IMR-90 (cell line): Measurements from ENCODE around the gene FCN1. TPM values are rescaled to one million over a fixed set of nuclear protein-coding genes. Genes with fewer than 3 reads are reported as not detected.

Experiments used
- ATAC-seq: fragments of 200-7000 bp; cut with Tn5 transposase; 2 replicates; pipeline ENCODE4 v1.9.1; 2020; ENCODE audit warnings: low read depth, mild to moderate bottlenecking, moderate library complexity
- BruUV-seq: library from RNA; stranded (reverse); fragments of 400-500 nt; replicated peaks from 2 replicates; lab custom pipeline; 2021; lab: Mats Ljungman, UMichigan
- CTCF ChIA-PET: fragments of 300-600 bp; formaldehyde crosslinking; extraction: SDS; loops from one replicate; lab custom pipeline; 2021; ENCODE audit warnings: antibody characterized with exemption; lab: Yijun Ruan, JAX
- POLR2A ChIA-PET: fragments of 300-600 bp; sonication (Branson Sonifier 250); formaldehyde crosslinking; loops from one replicate; lab custom pipeline; 2022; ENCODE audit warnings: antibody characterized with exemption; ENCODE audit not compliant: unreplicated experiment; lab: Charles Lee
- DNase-seq: peaks from one replicate; pipeline ENCODE4 v3.0.0; 2013
- H2AFZ ChIP-seq: replicated peaks from 2 replicates; pipeline ENCODE3; 2013; ENCODE audit warnings: low read length, mild to moderate bottlenecking; ENCODE audit not compliant: poor library complexity
- H2AK5ac ChIP-seq: 2 replicates; pipeline ENCODE4 v1.6.1; 2013; ENCODE audit warnings: low read depth, low read length, inconsistent platforms
- H2AK9ac ChIP-seq: replicated peaks from 2 replicates; pipeline ENCODE3; 2013; ENCODE audit warnings: mild to moderate bottlenecking, low read depth, low read length, moderate library complexity; ENCODE audit not compliant: poor library complexity
- H2BK120ac ChIP-seq: 2 replicates; pipeline ENCODE4 v1.6.1; 2013; ENCODE audit warnings: low read depth, low read length, inconsistent platforms
- H2BK15ac ChIP-seq: 3 replicates; pipeline ENCODE4 v1.6.1; 2013; ENCODE audit warnings: low read depth, low read length, inconsistent platforms
- H2BK20ac ChIP-seq: 2 replicates; pipeline ENCODE4 v1.6.1; 2013; ENCODE audit warnings: low read depth, mild to moderate bottlenecking, inconsistent platforms, low read length, moderate library complexity
- H2BK5ac ChIP-seq: 2 replicates; pipeline ENCODE4 v1.6.1; 2013; ENCODE audit warnings: mild to moderate bottlenecking, low read depth, low read length, inconsistent platforms; ENCODE audit not compliant: poor library complexity, severe bottlenecking
- H3K14ac ChIP-seq: replicated peaks from 2 replicates; pipeline ENCODE4 v1.6.1; 2013; ENCODE audit warnings: low read depth, low read length, inconsistent platforms
- H3K18ac ChIP-seq: 2 replicates; pipeline ENCODE4 v1.6.1; 2013; ENCODE audit warnings: low read depth, low read length, control low read depth
- H3K23ac ChIP-seq: 2 replicates; pipeline ENCODE4 v1.6.1; 2013; ENCODE audit warnings: low read depth, low read length, inconsistent platforms
- H3K27ac ChIP-seq: 2 replicates; pipeline ENCODE4 v1.5.1; 2013; ENCODE audit warnings: mild to moderate bottlenecking, control low read depth, low read length; ENCODE audit not compliant: insufficient read depth
- H3K27me3 ChIP-seq: 2 replicates; pipeline ENCODE4 v1.6.1; 2013; ENCODE audit warnings: low read length; ENCODE audit not compliant: control insufficient read depth, insufficient read depth
- H3K36me3 ChIP-seq: 2 replicates; pipeline ENCODE4 v1.6.1; 2013; ENCODE audit warnings: low read length, mixed read lengths; ENCODE audit not compliant: control insufficient read depth, insufficient read depth
- H3K4ac ChIP-seq: 2 replicates; pipeline ENCODE4 v1.6.1; 2013; ENCODE audit warnings: low read depth, low read length, inconsistent platforms
- H3K4me1 ChIP-seq: 2 replicates; pipeline ENCODE4 v1.6.1; 2013; ENCODE audit warnings: low read length, mixed read lengths; ENCODE audit not compliant: control insufficient read depth, insufficient read depth
- H3K4me2 ChIP-seq: 2 replicates; pipeline ENCODE4 v1.6.1; 2013; ENCODE audit warnings: low read depth, mild to moderate bottlenecking, control low read depth, low read length, moderate library complexity
- H3K4me3 ChIP-seq: 2 replicates; pipeline ENCODE4 v1.5.1; 2013; ENCODE audit warnings: low read depth, mild to moderate bottlenecking, control low read depth, low read length, moderate library complexity; ENCODE audit not compliant: insufficient read depth
- H3K56ac ChIP-seq: 2 replicates; pipeline ENCODE4 v1.6.1; 2013; ENCODE audit warnings: low read length, inconsistent platforms; ENCODE audit not compliant: insufficient read depth; ENCODE audit errors: extremely low read depth
- H3K79me1 ChIP-seq, 2 experiments: 2 replicates each; pipeline ENCODE4 v1.6.1; 2013; ENCODE audit warnings: low read length in 2 of 2, inconsistent platforms in 1 of 2, low read depth in 1 of 2
- H3K9ac ChIP-seq: 2 replicates; pipeline ENCODE4 v1.6.1; 2013; ENCODE audit warnings: low read depth, low read length, control low read depth
- H3K9me1 ChIP-seq: 2 replicates; pipeline ENCODE4 v1.6.1; 2013; ENCODE audit warnings: low read length, inconsistent platforms; ENCODE audit not compliant: insufficient read depth
- H3K9me3 ChIP-seq: 2 replicates; pipeline ENCODE4 v1.6.1; 2013; ENCODE audit warnings: low read length; ENCODE audit not compliant: control insufficient read depth, insufficient read depth
- H4K20me1 ChIP-seq: 2 replicates; pipeline ENCODE4 v1.6.1; 2013; ENCODE audit warnings: low read length, inconsistent platforms; ENCODE audit not compliant: insufficient read depth
- H4K5ac ChIP-seq: 2 replicates; pipeline ENCODE4 v1.6.1; 2013; ENCODE audit warnings: mild to moderate bottlenecking, low read depth, low read length, control low read depth
- H4K8ac ChIP-seq, 2 experiments: 2 replicates each; pipeline ENCODE4 v1.6.1; 2013; ENCODE audit warnings: low read depth in 2 of 2, low read length in 2 of 2, control low read depth in 1 of 2, inconsistent platforms in 1 of 2
- H4K91ac ChIP-seq: 2 replicates; pipeline ENCODE4 v1.6.1; 2013; ENCODE audit warnings: low read depth, low read length, inconsistent platforms; ENCODE audit not compliant: insufficient read depth
- BHLHE40 ChIP-seq: fragments of 150-350 bp; IDR thresholded peaks from 2 replicates; pipeline ENCODE4 v1.6.1; 2016; ENCODE audit warnings: mild to moderate bottlenecking, low read depth, low read length
- CEBPB ChIP-seq: IDR thresholded peaks from 2 replicates; pipeline ENCODE4 v1.6.1; 2012; ENCODE audit warnings: low read depth, low read length, improper control_type of control experiment
- CHD1 ChIP-seq: IDR thresholded peaks from 2 replicates; pipeline ENCODE4 v1.6.1; 2012; ENCODE audit warnings: low read depth, low read length, improper control_type of control experiment
- CTCF ChIP-seq: conservative IDR thresholded peaks from 2 replicates; pipeline ENCODE4 v1.5.1; 2012; ENCODE audit warnings: mild to moderate bottlenecking, low read depth, low read length, improper control_type of control experiment
- ELK1 ChIP-seq: fragments of 150-350 bp; IDR thresholded peaks from 2 replicates; pipeline ENCODE4 v1.6.1; 2016; ENCODE audit warnings: low read depth, mild to moderate bottlenecking, low read length, moderate library complexity, borderline replicate concordance
- FOS ChIP-seq: fragments of 150-350 bp; IDR thresholded peaks from 2 replicates; pipeline ENCODE4 v1.6.1; 2016; ENCODE audit warnings: low read depth, low read length
- MAFK ChIP-seq: IDR thresholded peaks from 2 replicates; pipeline ENCODE4 v1.6.1; 2012; ENCODE audit warnings: low read depth, low read length, improper control_type of control experiment
- MAZ ChIP-seq: IDR thresholded peaks from 2 replicates; pipeline ENCODE4 v1.6.1; 2012; ENCODE audit warnings: low read depth, mild to moderate bottlenecking, low read length, improper control_type of control experiment, moderate library complexity, borderline replicate concordance
- MXI1 ChIP-seq: IDR thresholded peaks from 2 replicates; pipeline ENCODE4 v1.6.1; 2012; ENCODE audit warnings: low read depth, mild to moderate bottlenecking, low read length, moderate library complexity, borderline replicate concordance
- NFE2L2 ChIP-seq: fragments of 150-350 bp; IDR thresholded peaks from 2 replicates; pipeline ENCODE4 v1.6.1; 2016; ENCODE audit warnings: low read depth, mild to moderate bottlenecking, low read length
- POLR2A ChIP-seq: IDR thresholded peaks from 2 replicates; pipeline ENCODE4 v1.6.1; 2012; ENCODE audit warnings: mild to moderate bottlenecking, low read depth, low read length
- RAD21 ChIP-seq: IDR thresholded peaks from 2 replicates; pipeline ENCODE4 v1.6.1; 2012; ENCODE audit warnings: low read length, improper control_type of control experiment
- RCOR1 ChIP-seq: IDR thresholded peaks from 2 replicates; pipeline ENCODE4 v1.6.1; 2012; ENCODE audit warnings: mild to moderate bottlenecking, low read length, improper control_type of control experiment; ENCODE audit not compliant: insufficient replicate concordance
- RFX5 ChIP-seq: IDR thresholded peaks from 2 replicates; pipeline ENCODE4 v1.8.0; 2012; ENCODE audit warnings: low read depth, mild to moderate bottlenecking, low read length, moderate library complexity
- SMC3 ChIP-seq: fragments of 150-350 bp; IDR thresholded peaks from 2 replicates; pipeline ENCODE4 v1.6.1; 2016; ENCODE audit warnings: low read depth, mild to moderate bottlenecking, antibody characterized with exemption, low read length, moderate library complexity
- USF2 ChIP-seq: fragments of 150-350 bp; IDR thresholded peaks from 2 replicates; pipeline ENCODE4 v1.6.1; 2017; ENCODE audit warnings: mild to moderate bottlenecking, antibody characterized with exemption, low read length, low read depth
- WGBS, 2 experiments: methylation state at CpG; one replicate each; pipeline versions ENCODE4 v1.1.5 to v1.1.7; 2013; ENCODE audit warnings: missing lambda C conversion rate in 2 of 2; ENCODE audit not compliant: insufficient read length in 1 of 2; ENCODE audit errors: extremely low coverage in 2 of 2; 5-methylcytosine and 5-hydroxymethylcytosine counted together
- dilution Hi-C: fragments of 300-500 bp; cut with HindIII; formaldehyde crosslinking; loops from one replicate; pipeline ENCODE4 v1.14.3; 2018; ENCODE audit warnings: low sequenced_read_pairs; ENCODE audit not compliant: unreplicated experiment
- in situ Hi-C: fragments of 300-500 bp; cut with MboI; formaldehyde crosslinking; loops from 3 replicates; pipeline ENCODE4 v1.14.3; 2019; ENCODE audit warnings: low sequenced_read_pairs, inconsistent platforms, mixed read lengths
- intact Hi-C: fragments of 100-400 bp; cut with micrococcal nuclease; formaldehyde crosslinking; loops from 2 replicates; pipeline ENCODE4 v1.10.0; 2022
- polyA plus RNA-seq, 3 experiments: library from polyadenylated mRNA; depleted of rRNA; stranded (reverse); fragments of >200 nt; gene quantifications; 2 replicates each; pipeline ENCODE4 v1.2.3, GENCODE V29; 2012; ENCODE audit warnings: low replicate concordance in 1 of 3
- total RNA-seq: library from RNA; depleted of rRNA; stranded (reverse); fragments of >200 nt; gene quantifications from 2 replicates; pipeline ENCODE4 v1.2.3, GENCODE V29; 2012

FCN1 gene
- total and polyA plus RNA-seq, 2 of the 4 experiments (the other 2 are of a cell fraction) = not detected

- no peak for TF ChIP-seq BHLHE40
- TF ChIP-seq MAZ = no peak
- no peak for TF ChIP-seq ELK1
- TF ChIP-seq CHD1 = no peak
- TF ChIP-seq CTCF = no peak
- TF ChIP-seq FOS = no peak
- TF ChIP-seq POLR2A = no peak
- no peak for TF ChIP-seq RFX5
- TF ChIP-seq MAFK = no peak
- no peak for TF ChIP-seq RCOR1
- TF ChIP-seq RAD21 = no peak
- no peak for TF ChIP-seq SMC3
- TF ChIP-seq MXI1 = no peak
- TF ChIP-seq USF2 = no peak
- TF ChIP-seq NFE2L2 = no peak
- TF ChIP-seq CEBPB = no peak
- Histone ChIP-seq H2BK5ac (no peak overlapping the region), H4K20me1 (no peaks in the 10 kb centered on the region), H2BK15ac (no peak overlapping the region), H3K4me3 (no peak overlapping the region), H3K23ac (no peak overlapping the region), H3K18ac (no peak overlapping the region), H4K91ac (no peak overlapping the region), H3K27me3 (peaks cover 4% of the 10 kb centered on the region; the same call in 1 of the 2 replicates), H2AK5ac (no peak overlapping the region), H3K27ac (no peak overlapping the region), H2BK20ac (no peak overlapping the region), H3K56ac (no peak overlapping the region), H3K79me1 (no peaks in the 10 kb centered on the region), H3K36me3 (no peaks in the 10 kb centered on the region), H2AFZ (no peak overlapping the region), H2BK120ac (no peak overlapping the region), H3K4ac (no peak overlapping the region), H4K5ac (no peak overlapping the region), H4K8ac (no peak overlapping the region), H3K4me1 (no peaks in the 10 kb centered on the region; the same call in 1 of the 2 replicates), H3K4me2 (no peak overlapping the region), H3K9me3 (peaks cover 4% of the 10 kb centered on the region), H3K14ac (no peak overlapping the region), H2AK9ac (no peak overlapping the region), H3K9me1 (peaks cover 2% of the 10 kb centered on the region; the same call in 1 of the 2 replicates), H3K9ac (no peak overlapping the region)
- DNase-seq (no peak), ATAC-seq (no peak)
- dilution Hi-C loops (no loop called here), intact Hi-C loops (no loop called here), in situ Hi-C loops (no loop called here)
- BruUV-seq = no TSS peak
- 80% methylated on average over 5 of the region's 13 CpGs; no CpG with 5 or more reads in 1 of the 2 experiments for WGBS, 2 experiments
- ChIA-PET CTCF (no interaction called here), POLR2A (no interaction called here)
Measured at GRCh38 chr9:134864821-134865190, 52.9 kb downstream of the FCN1 start.
